ENCODE data around the gene BRK1. TPM values are rescaled to one million over a fixed set of nuclear protein-coding genes. Genes with fewer than 3 reads are reported as not detected.
A peak's percentile ranks its signal among the peaks of the same experiment; 100 is the strongest.
"Not testable (repeated sequence)": the region's sequence is repeated elsewhere in the genome, so short reads cannot be mapped to it uniquely, and the experiment has no call there.

Gene BRK1
- total RNA-seq, 2 experiments from 2014 or later, result 91.6 to 94.6 TPM

DNA sequence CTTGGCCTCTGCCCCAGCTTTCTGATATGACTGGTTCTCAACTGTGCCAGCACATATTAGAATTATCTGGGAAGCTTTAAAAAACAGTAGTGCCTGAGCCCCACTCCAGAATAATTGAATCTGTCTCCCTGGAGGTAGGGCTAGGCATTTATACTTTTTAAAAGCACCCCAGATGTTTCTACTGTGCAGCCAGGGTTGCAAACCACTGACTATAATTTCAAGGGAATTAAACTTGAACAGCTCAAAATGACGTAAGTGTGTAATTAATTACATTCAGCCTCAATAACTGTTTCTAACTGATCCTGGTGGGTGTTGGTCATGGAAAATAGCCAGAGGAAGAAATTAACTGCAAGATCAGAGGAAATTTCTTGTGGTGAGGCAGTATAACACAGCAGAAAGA is 44.9 kb downstream of the BRK1 start:
- no peak overlapping the region for H3K27ac Mint-ChIP-seq
- H3K4me1 Mint-ChIP-seq, result peaks cover 11% of the 10 kb centered on the region
- no peaks in the 10 kb centered on the region for H3K9me3 Mint-ChIP-seq
- peaks cover 2% of the 10 kb centered on the region for H3K36me3 Mint-ChIP-seq
- no peaks in the 10 kb centered on the region for H3K27me3 Mint-ChIP-seq
- no peak for DNase-seq
- H3K4me3 Mint-ChIP-seq, result no peak overlapping the region

DNA sequence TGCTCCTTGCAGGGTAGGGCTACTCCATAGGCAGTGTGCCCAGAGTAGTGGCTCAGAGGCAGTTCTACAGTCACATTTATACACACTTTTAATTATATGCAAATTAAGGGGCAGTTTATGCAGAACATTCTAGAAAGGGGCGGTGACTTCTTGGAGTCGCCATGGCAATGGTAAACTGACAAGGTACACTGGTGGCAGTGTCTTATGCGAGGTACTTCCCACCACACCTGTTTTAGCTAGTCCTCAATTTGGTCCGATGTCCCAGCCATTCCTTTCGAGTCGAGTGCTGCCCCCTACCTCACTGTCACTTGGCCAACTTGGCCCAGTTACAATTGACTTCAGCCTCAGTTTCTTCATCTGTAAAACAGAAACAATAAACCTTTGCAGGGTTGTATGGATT is 45.5 kb downstream of the BRK1 start:
- Mint-ChIP-seq H3K4me1 (peaks cover 9% of the 10 kb centered on the region), H3K36me3 (peaks cover 2% of the 10 kb centered on the region), H3K27me3 (no peaks in the 10 kb centered on the region), H3K9me3 (no peaks in the 10 kb centered on the region), H3K27ac (no peak overlapping the region), H3K4me3 (no peak overlapping the region)
- no peak for DNase-seq

DNA sequence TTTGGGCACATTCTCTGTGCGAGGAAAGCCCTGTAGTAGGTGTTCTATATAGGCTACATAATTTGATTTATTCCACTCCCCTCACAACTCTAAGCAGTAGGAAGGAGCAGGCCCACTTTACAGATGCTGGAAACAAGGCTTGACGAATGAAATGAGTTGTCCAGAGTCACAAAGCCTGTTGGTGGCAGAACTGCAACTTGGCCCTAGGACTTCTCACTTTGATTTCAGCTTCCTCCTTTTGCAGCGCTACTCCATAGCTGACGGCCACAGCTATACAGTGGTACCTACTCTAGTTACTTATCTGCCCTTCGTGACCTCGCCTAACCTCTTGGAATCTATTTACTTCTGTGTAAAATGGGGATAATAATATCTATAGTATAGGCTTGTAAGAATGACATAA is 46.7 kb downstream of the BRK1 start:
- no peaks in the 10 kb centered on the region for H3K9me3 Mint-ChIP-seq
- DNase-seq, result no peak
- H3K4me3 Mint-ChIP-seq, result no peak overlapping the region
- H3K36me3 Mint-ChIP-seq, result no peaks in the 10 kb centered on the region
- H3K4me1 Mint-ChIP-seq, result peaks cover 20% of the 10 kb centered on the region
- no peaks in the 10 kb centered on the region for H3K27me3 Mint-ChIP-seq
- H3K27ac Mint-ChIP-seq, result no peak overlapping the region

DNA sequence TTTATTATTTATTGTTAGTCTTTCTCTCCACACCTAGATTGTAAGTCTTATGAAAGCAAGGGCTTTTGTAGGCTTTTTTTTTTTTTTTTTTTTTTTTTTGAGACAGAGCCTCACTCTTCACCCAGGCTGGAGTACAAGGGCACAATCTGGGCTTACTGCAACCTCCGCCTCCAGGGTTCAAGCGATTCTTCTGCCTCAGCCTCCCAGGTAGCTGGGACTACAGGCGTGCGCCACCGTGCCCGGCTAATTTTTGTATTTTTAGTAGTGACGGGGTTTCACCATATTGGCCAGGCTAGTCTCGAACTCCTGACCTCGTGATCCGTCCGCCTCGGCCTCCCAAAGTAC is 48.7 kb downstream of the BRK1 start:
- not testable (repeated sequence) for H3K36me3 Mint-ChIP-seq, H3K9me3 Mint-ChIP-seq, DNase-seq, H3K27me3 Mint-ChIP-seq, H3K27ac Mint-ChIP-seq
- Mint-ChIP-seq H3K4me1 (peaks cover 29% of the 10 kb centered on the region), H3K4me3 (peak overlapping the region; percentile 63)

DNA sequence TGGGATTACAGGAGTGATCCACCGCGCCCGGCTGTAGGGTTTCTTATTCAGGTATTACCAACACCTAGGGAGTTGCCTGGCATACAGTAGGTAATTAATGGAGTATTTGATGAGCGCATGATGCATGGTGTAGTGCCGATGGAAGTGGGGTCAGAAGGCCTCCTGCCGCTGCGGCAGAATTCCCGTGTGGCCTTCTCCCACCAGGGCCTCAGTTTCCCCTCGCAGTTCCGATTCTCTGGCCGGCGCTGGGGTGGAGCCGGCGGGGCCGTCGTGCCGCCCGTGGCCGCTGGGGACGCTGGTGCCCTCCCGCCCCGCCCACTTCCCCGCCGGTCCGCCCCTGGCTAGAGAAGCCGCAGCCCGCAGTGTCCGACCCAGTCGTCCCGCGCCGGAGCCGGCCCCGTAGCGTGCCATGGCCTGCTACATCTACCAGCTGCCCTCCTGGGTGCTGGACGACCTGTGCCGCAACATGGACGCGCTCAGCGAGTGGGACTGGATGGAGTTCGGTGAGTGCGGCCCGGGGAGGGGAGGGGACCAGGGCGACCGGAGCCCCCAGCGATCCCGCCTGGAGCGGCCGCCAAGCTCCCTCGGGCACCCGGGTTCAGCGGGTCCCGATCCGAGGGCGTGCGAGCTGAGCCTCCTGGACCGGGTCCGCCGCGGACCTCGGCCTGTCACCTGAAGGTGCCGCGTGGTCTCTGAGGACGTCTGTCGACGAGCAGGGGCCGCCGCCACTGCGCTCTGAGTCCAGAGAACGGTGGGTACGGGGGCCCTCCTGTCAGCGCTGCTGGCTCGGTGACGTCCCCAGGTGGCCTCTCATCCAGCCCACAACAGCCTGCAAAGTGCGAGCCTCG is 49.3 kb downstream of the BRK1 start, which contains the start of gene IRAK2:
TSS of gene IRAK2 (plus strand) at position 374 of the 848 bp plus-strand sequence. CDS start at position 410, 36 bp downstream.
- H3K9me3 Mint-ChIP-seq, result peaks cover 10% of the 10 kb centered on the region
- H3K4me1 Mint-ChIP-seq, result peaks cover 29% of the 10 kb centered on the region
- H3K27me3 Mint-ChIP-seq, result no peaks in the 10 kb centered on the region
- no peak within 1 kb of the TSS for H3K27ac Mint-ChIP-seq
- peaks cover 13% of the 10 kb centered on the region for H3K36me3 Mint-ChIP-seq
- H3K4me3 Mint-ChIP-seq, result peak within 1 kb of the TSS; percentile 75
- DNase-seq, result peak; percentile 69

DNA sequence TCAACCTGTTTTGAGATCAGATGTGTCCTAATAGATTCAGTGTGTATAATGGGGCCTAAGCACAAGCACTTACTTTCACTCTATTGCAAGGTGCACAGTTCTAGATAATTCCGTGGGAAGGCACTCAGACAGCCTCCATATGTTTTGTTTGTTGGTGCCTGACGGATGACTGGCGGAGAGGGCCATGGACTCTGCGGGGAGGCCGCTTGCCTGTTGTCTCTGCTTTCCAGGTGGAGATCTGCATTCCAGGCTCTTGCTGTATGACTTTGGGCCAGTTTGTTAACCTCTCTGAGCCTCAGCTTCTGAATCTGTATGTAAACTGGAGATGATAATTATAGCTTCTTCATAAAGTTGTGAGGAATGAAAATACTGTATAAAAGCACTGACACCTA is 50.7 kb downstream of the BRK1 start:
- no peak for DNase-seq
- Mint-ChIP-seq H3K27ac (no peak overlapping the region), H3K36me3 (peaks cover 13% of the 10 kb centered on the region), H3K27me3 (no peaks in the 10 kb centered on the region), H3K4me1 (peaks cover 29% of the 10 kb centered on the region), H3K4me3 (peak overlapping the region; percentile 29), H3K9me3 (peaks cover 10% of the 10 kb centered on the region)

DNA sequence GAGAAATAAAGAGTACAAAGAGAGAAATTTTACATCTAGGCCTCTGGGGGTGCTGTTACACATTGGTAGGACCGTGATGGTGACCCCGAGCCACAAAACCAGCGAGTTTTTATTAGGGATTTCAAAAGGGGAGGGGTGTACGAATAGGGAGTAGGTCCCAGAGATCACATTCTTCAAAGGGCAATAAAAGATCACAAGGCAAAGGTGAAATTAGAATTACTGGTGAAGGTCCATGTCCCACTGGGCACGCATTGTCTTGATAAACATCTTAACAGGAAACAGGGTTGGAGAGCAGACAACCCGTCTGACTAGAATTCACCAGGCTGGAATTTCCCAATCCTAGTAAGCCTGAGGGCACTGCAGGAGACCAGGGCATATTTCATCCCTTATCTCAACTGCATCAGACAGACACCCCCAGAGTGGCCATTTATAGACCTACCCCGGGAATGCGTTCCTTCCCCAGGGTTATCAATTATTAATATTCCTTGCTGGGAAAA is 53.6 kb downstream of the BRK1 start:
- Mint-ChIP-seq H3K27me3 (no peaks in the 10 kb centered on the region), H3K4me3 (no peak overlapping the region), H3K36me3 (peaks cover 13% of the 10 kb centered on the region), H3K4me1 (peaks cover 32% of the 10 kb centered on the region), H3K9me3 (peaks cover 10% of the 10 kb centered on the region), H3K27ac (no peak overlapping the region)
- DNase-seq, result no peak

DNA sequence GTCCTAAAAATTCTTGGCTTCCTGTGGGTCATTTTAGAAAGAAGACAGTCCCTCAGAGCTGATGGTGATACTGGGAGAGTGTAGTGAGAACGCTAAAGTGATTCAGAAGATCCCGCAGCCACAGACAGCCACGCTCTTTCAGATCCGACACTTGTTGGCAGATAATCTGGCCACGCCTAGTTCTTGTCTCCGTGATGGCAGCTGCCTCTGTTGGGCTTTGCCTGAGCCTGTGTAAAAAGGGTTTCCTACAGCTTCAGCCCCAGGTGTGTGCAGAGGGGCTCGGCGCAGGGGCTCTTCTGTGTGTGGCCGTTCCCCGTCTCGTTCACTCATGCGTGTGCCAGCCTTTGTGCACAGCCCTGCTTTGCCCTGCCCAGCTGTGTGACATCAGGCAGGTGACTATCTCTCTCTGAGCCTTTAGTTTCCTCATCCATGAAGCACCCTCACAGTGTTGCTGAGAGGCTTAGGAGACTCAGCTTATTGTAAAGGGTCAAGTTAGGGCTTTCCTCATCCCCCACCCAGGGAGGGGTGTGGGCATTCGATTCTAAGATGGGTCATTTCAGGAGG is 55.5 kb downstream of the BRK1 start:
- Mint-ChIP-seq H3K36me3 (peaks cover 14% of the 10 kb centered on the region), H3K4me3 (no peak overlapping the region), H3K27ac (no peak overlapping the region), H3K27me3 (no peaks in the 10 kb centered on the region), H3K4me1 (peaks cover 33% of the 10 kb centered on the region), H3K9me3 (peaks cover 10% of the 10 kb centered on the region)
- DNase-seq, result no peak

DNA sequence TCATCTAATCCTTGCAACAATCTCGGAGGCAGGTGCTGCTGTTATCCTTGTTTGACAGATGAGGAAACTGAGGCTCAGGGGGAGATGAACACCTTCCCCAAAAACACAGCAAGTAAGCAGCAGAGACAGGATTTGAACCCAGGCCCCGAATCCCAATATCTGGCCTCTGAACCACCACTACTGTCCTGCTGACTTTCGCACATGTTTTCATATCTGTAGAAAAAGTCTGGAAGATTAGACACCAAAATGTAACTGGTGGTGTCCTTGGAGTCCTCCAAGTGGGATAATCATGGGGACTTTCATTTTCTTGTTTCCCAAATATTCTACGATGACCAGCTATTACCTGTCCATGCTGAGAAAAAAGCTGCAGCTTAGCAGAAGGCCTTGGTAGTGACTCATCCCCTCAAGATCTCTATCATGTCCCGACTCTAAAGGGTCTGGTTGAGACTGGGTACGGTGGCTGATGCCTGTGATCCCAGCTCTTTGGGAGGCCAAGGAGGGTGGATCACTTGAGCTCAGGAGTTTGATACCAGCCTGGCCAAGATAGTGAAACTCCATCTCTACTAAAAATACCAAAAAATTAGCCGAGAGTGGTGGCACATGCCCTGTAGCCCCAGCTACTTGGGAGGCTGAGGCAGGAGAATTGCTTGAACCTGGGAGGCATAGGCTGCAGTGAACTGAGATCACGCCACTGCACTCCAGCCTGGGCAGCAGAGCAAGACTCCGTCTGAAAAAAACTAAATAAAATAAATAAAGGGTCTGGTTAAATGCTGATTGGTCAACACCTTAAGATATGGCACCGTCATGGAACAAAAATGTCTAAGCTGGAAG is 57.8 kb downstream of the BRK1 start:
- peaks cover 15% of the 10 kb centered on the region for H3K36me3 Mint-ChIP-seq
- no peak for DNase-seq
- H3K4me1 Mint-ChIP-seq, result peaks cover 19% of the 10 kb centered on the region
- no peak overlapping the region for H3K4me3 Mint-ChIP-seq
- peaks cover 10% of the 10 kb centered on the region for H3K9me3 Mint-ChIP-seq
- peak overlapping the region; percentile 32 for H3K27ac Mint-ChIP-seq
- H3K27me3 Mint-ChIP-seq, result no peaks in the 10 kb centered on the region

DNA sequence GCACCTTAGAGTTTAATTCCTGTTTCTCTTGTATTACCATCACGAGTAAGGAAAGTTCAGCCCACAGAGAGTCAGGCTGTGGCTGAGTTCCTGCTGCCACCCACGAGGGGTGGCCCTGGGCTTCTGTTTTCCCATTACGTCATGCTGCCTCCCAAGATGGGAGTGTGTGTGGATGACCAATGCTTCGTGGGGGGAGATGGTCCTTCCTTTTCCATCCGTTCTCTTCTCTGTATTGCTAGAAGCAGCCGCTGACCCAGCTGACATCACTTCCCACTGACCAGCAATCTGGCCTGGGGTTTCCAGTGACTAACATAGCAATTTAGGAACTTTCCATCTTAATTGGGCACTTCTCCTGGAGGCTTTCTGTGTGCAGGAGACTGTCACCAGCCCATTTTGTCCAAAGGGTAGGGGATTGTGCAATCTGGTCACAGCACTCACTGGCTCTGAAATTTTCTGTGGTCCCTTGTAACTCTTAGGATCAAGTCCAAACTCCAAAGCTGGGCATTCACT is 58.5 kb downstream of the BRK1 start:
- no peaks in the 10 kb centered on the region for H3K27me3 Mint-ChIP-seq
- peaks cover 6% of the 10 kb centered on the region for H3K9me3 Mint-ChIP-seq
- H3K4me3 Mint-ChIP-seq, result no peak overlapping the region
- peak overlapping the region; percentile 32 for H3K27ac Mint-ChIP-seq
- no peak for DNase-seq
- peaks cover 16% of the 10 kb centered on the region for H3K4me1 Mint-ChIP-seq
- H3K36me3 Mint-ChIP-seq, result peaks cover 10% of the 10 kb centered on the region

DNA sequence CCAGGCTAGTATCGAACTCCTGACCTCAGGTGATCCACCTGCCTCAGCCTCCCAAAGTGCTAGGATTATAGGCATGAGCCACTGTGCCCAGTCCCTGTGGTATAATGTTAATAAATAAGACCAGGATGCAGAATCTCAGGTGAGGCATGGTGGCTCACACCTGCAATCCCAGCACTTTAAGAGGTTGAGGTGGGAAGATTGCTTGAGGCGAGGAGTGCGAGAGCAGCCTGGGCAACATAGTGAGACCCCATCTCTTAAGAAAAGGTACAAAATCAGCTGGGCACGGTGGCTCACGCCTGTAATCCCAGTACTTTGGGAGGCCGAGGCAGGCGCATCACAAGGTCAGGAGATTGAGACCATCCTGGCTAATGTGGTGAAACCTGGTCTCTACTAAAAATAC is 59.9 kb downstream of the BRK1 start:
- peaks cover 15% of the 10 kb centered on the region for H3K4me1 Mint-ChIP-seq
- not testable (repeated sequence) for H3K36me3 Mint-ChIP-seq, H3K27me3 Mint-ChIP-seq, H3K4me3 Mint-ChIP-seq, DNase-seq, H3K27ac Mint-ChIP-seq, H3K9me3 Mint-ChIP-seq

DNA sequence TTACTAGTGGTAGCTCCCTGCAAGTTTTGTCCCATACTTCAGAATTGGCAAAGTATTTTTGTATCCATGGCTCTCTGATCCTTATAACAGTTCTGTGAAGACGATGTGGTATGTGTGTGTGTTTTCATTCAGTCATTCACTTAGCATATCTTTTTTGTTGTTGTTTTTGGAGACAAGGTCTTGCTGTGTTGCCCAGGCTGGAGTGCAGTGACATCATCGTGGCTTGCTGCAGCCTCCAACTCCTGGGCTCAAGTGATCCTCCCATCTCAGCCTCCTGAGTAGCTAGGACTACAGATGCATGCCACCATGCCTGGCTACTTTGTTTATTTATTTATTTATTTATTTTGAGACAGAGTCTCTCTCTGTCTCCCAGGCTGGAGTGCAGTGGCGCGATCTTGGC is 60.7 kb downstream of the BRK1 start:
- H3K36me3 Mint-ChIP-seq, H3K9me3 Mint-ChIP-seq, H3K27me3 Mint-ChIP-seq, DNase-seq, H3K27ac Mint-ChIP-seq, H3K4me3 Mint-ChIP-seq: not testable (repeated sequence)
- peaks cover 15% of the 10 kb centered on the region for H3K4me1 Mint-ChIP-seq

Measured in activated naive CD8-positive, alpha-beta T cell treated with anti-CD3 and anti-CD28 coated beads for 36 hours (primary cell).